HEK293 (cell line): ENCODE data around the gene FGL2.
"Not testable (repeated sequence)": the region's sequence is repeated elsewhere in the genome, so short reads cannot be mapped to it uniquely, and the experiment has no call there.

ENCODE experiments used
- CTCF ChIA-PET: fragments of 350-600 bp; formaldehyde crosslinking; extraction: SDS; loops from one replicate; lab custom pipeline; 2021; ENCODE audit warnings: antibody characterized with exemption; lab: Yijun Ruan, JAX
- POLR2A ChIA-PET: fragments of 300-600 bp; formaldehyde crosslinking; extraction: SDS; loops from one replicate; lab custom pipeline; 2020; ENCODE audit warnings: antibody characterized with exemption, inconsistent platforms; lab: Yijun Ruan, JAX
- H3K27ac ChIP-seq: fragments of 200-500 bp; sonication (Bioruptor generic); 2 replicates; pipeline ENCODE4 v1.5.1; 2014; ENCODE audit warnings: low read depth, low read length, control low read depth, inconsistent platforms; ENCODE audit errors: extremely low read depth
- H3K36me3 ChIP-seq, 2 experiments: fragments of 200-500 bp in 1 of 2; sonication (Bioruptor generic) in 1 of 2; 1 replicate in 1 of 2; 2 replicates in 1 of 2; pipeline ENCODE4 v1.5.1; 2014 to 2017; ENCODE audit warnings: inconsistent platforms in 2 of 2, low read length in 2 of 2; ENCODE audit not compliant: control insufficient read depth in 2 of 2, insufficient read depth in 1 of 2
- H3K4me1 ChIP-seq: fragments of 200-500 bp; sonication (Bioruptor generic); 2 replicates; pipeline ENCODE4 v1.5.1; 2014; ENCODE audit warnings: mild to moderate bottlenecking, low read length, inconsistent platforms; ENCODE audit not compliant: control insufficient read depth, insufficient read depth
- H3K4me3 ChIP-seq: 2 replicates; pipeline ENCODE4 v1.5.1; 2011; ENCODE audit warnings: low read depth, mild to moderate bottlenecking, control low read depth, low read length, moderate library complexity
- H3K9me3 ChIP-seq: fragments of 200-500 bp; sonication (Bioruptor generic); 2 replicates; pipeline ENCODE4 v1.5.1; 2014; ENCODE audit warnings: low read depth, low read length, inconsistent platforms; ENCODE audit not compliant: control insufficient read depth, insufficient read depth
- SP2 ChIP-seq: fragments of 450-650 bp; formaldehyde crosslinking; IDR thresholded peaks from 2 replicates; pipeline ENCODE4 v1.5.1; 2016; ENCODE audit warnings: missing biosample characterization, missing genetic modification characterization
- YY1 ChIP-seq: fragments of 450-650 bp; formaldehyde crosslinking; IDR thresholded peaks from 2 replicates; pipeline ENCODE4 v1.5.1; 2018; ENCODE audit warnings: missing biosample characterization, missing genetic modification characterization
- ZNF10 ChIP-seq: fragments of 450-650 bp; formaldehyde crosslinking; IDR thresholded peaks from 2 replicates; pipeline ENCODE4 v1.5.1; 2017; ENCODE audit warnings: missing biosample characterization, missing genetic modification characterization
- ZNF112 ChIP-seq: fragments of 450-650 bp; formaldehyde crosslinking; IDR thresholded peaks from 2 replicates; pipeline ENCODE4 v1.5.0; 2017; ENCODE audit warnings: missing biosample characterization, missing genetic modification characterization
- ZNF148 ChIP-seq: fragments of 450-650 bp; formaldehyde crosslinking; IDR thresholded peaks from 2 replicates; pipeline ENCODE4 v1.5.0; 2017; ENCODE audit warnings: missing biosample characterization, missing genetic modification characterization, borderline replicate concordance
- ZNF2 ChIP-seq: fragments of 450-650 bp; formaldehyde crosslinking; IDR thresholded peaks from 2 replicates; pipeline ENCODE4 v1.5.1; 2016; ENCODE audit warnings: missing biosample characterization, missing genetic modification characterization
- ZNF335 ChIP-seq: fragments of 450-650 bp; formaldehyde crosslinking; conservative IDR thresholded peaks from 2 replicates; pipeline ENCODE4 v1.5.1; 2016; ENCODE audit warnings: missing biosample characterization, missing genetic modification characterization
- ZNF362 ChIP-seq: fragments of 450-650 bp; formaldehyde crosslinking; IDR thresholded peaks from 2 replicates; pipeline ENCODE4 v1.5.1; 2016; ENCODE audit warnings: missing biosample characterization, missing genetic modification characterization
- ZNF433 ChIP-seq: fragments of 450-650 bp; formaldehyde crosslinking; IDR thresholded peaks from 2 replicates; pipeline ENCODE4 v1.5.1; 2016; ENCODE audit warnings: missing biosample characterization, missing genetic modification characterization, low read depth
- ZNF501 ChIP-seq: fragments of 450-650 bp; formaldehyde crosslinking; IDR thresholded peaks from 2 replicates; pipeline ENCODE4 v1.5.1; 2016; ENCODE audit warnings: missing biosample characterization, missing genetic modification characterization
- ZNF549 ChIP-seq: fragments of 450-650 bp; IDR thresholded peaks from 2 replicates; pipeline ENCODE4 v1.5.1; 2018; ENCODE audit warnings: missing biosample characterization, missing genetic modification characterization, mild to moderate bottlenecking, inconsistent platforms, moderate library complexity
- ZNF600 ChIP-seq: fragments of 450-650 bp; formaldehyde crosslinking; IDR thresholded peaks from 2 replicates; pipeline ENCODE4 v1.5.1; 2016; ENCODE audit warnings: missing biosample characterization, missing genetic modification characterization
- ZNF621 ChIP-seq: fragments of 450-650 bp; formaldehyde crosslinking; IDR thresholded peaks from 2 replicates; pipeline ENCODE4 v1.5.1; 2017; ENCODE audit warnings: missing biosample characterization, missing genetic modification characterization
- ZNF629 ChIP-seq: fragments of 450-650 bp; formaldehyde crosslinking; IDR thresholded peaks from 2 replicates; pipeline ENCODE4 v1.5.1; 2017; ENCODE audit warnings: missing biosample characterization, missing genetic modification characterization
- ZNF843 ChIP-seq: fragments of 450-650 bp; formaldehyde crosslinking; IDR thresholded peaks from 2 replicates; pipeline ENCODE4 v1.5.1; 2016; ENCODE audit warnings: missing biosample characterization, missing genetic modification characterization

Gene FGL2

GRCh38 chr7:77172437-77173172, 27.0 kb downstream of the FGL2 start:
- H3K36me3 ChIP-seq, CTCF ChIA-PET, H3K4me3 ChIP-seq, H3K4me1 ChIP-seq, H3K9me3 ChIP-seq, POLR2A ChIA-PET, H3K27ac ChIP-seq: not testable (repeated sequence)
- TF ChIP-seq ZNF335 (tag by site-specific recombination) (peak; percentile 66), ZNF629 (tag by site-specific recombination) (peak; percentile 49; the same call in 1 of the 2 replicates)

- CTCF ChIA-PET, H3K4me1 ChIP-seq, H3K4me3 ChIP-seq, POLR2A ChIA-PET, H3K27ac ChIP-seq, H3K36me3 ChIP-seq, H3K9me3 ChIP-seq: not testable (repeated sequence)
- TF ChIP-seq ZNF629 (tag by site-specific recombination): 0 out of 2 replicates have a peak, but pooled peaks have one; percentile 9
Measured at GRCh38 chr7:77171073-77171472, 28.5 kb downstream of the FGL2 start.

GRCh38 chr7:77157446-77157845, 42.2 kb downstream of the FGL2 start:
- ChIA-PET POLR2A (no interaction called here), CTCF (no interaction called here)
- TF ChIP-seq ZNF112: no peak
- TF ChIP-seq ZNF362 (tag by site-specific recombination): no peak
- TF ChIP-seq ZNF433 (tag by site-specific recombination): no peak
- TF ChIP-seq ZNF148 (tag by site-specific recombination): no peak
- no peak for TF ChIP-seq ZNF501 (tag by site-specific recombination)
- no peak for TF ChIP-seq ZNF2 (tag by site-specific recombination)
- no peak for TF ChIP-seq YY1 (tag by site-specific recombination)
- no peak for TF ChIP-seq ZNF621 (tag by site-specific recombination)
- TF ChIP-seq SP2 (tag by site-specific recombination): no peak
- no peak for TF ChIP-seq ZNF549 (tag by site-specific recombination)
- no peak for TF ChIP-seq ZNF10
- TF ChIP-seq ZNF600 (tag by site-specific recombination): no peak
- TF ChIP-seq ZNF843 (tag by site-specific recombination): no peak
- no peak overlapping the region for H3K4me3 ChIP-seq
- no peaks in the 10 kb centered on the region for H3K9me3 ChIP-seq
- no peak overlapping the region for H3K27ac ChIP-seq
- H3K4me1 ChIP-seq: no peaks in the 10 kb centered on the region
- H3K36me3 ChIP-seq: no peaks in the 10 kb centered on the region

- H3K4me1 ChIP-seq, H3K4me3 ChIP-seq, H3K9me3 ChIP-seq, CTCF ChIA-PET, H3K36me3 ChIP-seq, H3K27ac ChIP-seq, POLR2A ChIA-PET: not testable (repeated sequence)
Measured at GRCh38 chr7:77157034-77157433, 42.6 kb downstream of the FGL2 start.

- H3K27ac ChIP-seq, CTCF ChIA-PET, H3K9me3 ChIP-seq, H3K36me3 ChIP-seq, POLR2A ChIA-PET, H3K4me1 ChIP-seq, H3K4me3 ChIP-seq: not testable (repeated sequence)
Measured at GRCh38 chr7:77155601-77156377, 43.8 kb downstream of the FGL2 start.

GRCh38 chr7:77154917-77155464, 44.6 kb downstream of the FGL2 start:
- H3K4me1 ChIP-seq, POLR2A ChIA-PET, CTCF ChIA-PET, H3K4me3 ChIP-seq, H3K36me3 ChIP-seq, H3K27ac ChIP-seq, H3K9me3 ChIP-seq: not testable (repeated sequence)
